GM12878 (cell line): Measurements from ENCODE around the gene ADAMTS3. TPM values are rescaled to one million over a fixed set of nuclear protein-coding genes. Genes with fewer than 3 reads are reported as not detected.

ENCODE experiments used
- ATAC-seq: fragments of 200-7000 bp; cut with Tn5 transposase; 3 replicates; pipeline ENCODE4 v1.9.1; 2020; ENCODE audit warnings: mild to moderate bottlenecking, moderate library complexity
- BruUV-seq: library from RNA; stranded (reverse); fragments of 400-500 nt; replicated peaks from 2 replicates; lab custom pipeline; 2021; lab: Mats Ljungman, UMichigan
- CTCF ChIA-PET: fragments of 300-600 bp; sonication (Branson Sonifier 250); formaldehyde crosslinking; extraction: SDS; loops from one replicate; lab custom pipeline; 2021; ENCODE audit warnings: inconsistent platforms; lab: Yijun Ruan, JAX
- POLR2A ChIA-PET: fragments of 350-600 bp; formaldehyde crosslinking; extraction: SDS; loops from one replicate; lab custom pipeline; 2021; ENCODE audit warnings: inconsistent platforms; lab: Charles Lee
- RAD21 ChIA-PET: fragments of 300-600 bp; sonication (Branson Sonifier 250); formaldehyde crosslinking; loops from one replicate; lab custom pipeline; 2023; ENCODE audit warnings: antibody characterized with exemption; ENCODE audit not compliant: unreplicated experiment; lab: Charles Lee
- SMC1A ChIA-PET: fragments of 300-600 bp; sonication (Branson Sonifier 250); formaldehyde crosslinking; loops from one replicate; lab custom pipeline; 2023; ENCODE audit not compliant: unreplicated experiment, uncharacterized antibody; lab: Charles Lee
- DNase-seq: peaks from one replicate; pipeline ENCODE4 v3.0.0-alpha.2; 2011; ENCODE audit warnings: low read depth, low spot score
- FAIRE-seq: peaks from 3 replicates; lab custom pipeline; 2011; peaks lifted over from hg19 to GRCh38; lab: Jason Lieb, UNC
- H2AFZ ChIP-seq: 2 replicates; pipeline ENCODE4 v1.6.0; 2011; ENCODE audit warnings: low read depth, low read length, control low read depth; ENCODE audit not compliant: control insufficient read depth
- H3K27ac ChIP-seq: 2 replicates; pipeline ENCODE4 v1.5.1; 2011; ENCODE audit warnings: control low read depth; ENCODE audit not compliant: control insufficient read depth, insufficient read depth
- H3K27me3 ChIP-seq, 2 experiments: replicated peaks in 1 of 2; 2 replicates each; pipeline versions ENCODE4 v1.6.0 to v1.6.1; 2011; ENCODE audit warnings: low read length in 1 of 2; ENCODE audit not compliant: control insufficient read depth in 2 of 2, insufficient read depth in 2 of 2
- H3K36me3 ChIP-seq, 2 experiments: 2 replicates each; pipeline ENCODE4 v1.5.1; 2011; ENCODE audit warnings: low read length in 1 of 2; ENCODE audit not compliant: control insufficient read depth in 2 of 2, insufficient read depth in 2 of 2
- H3K4me1 ChIP-seq: 2 replicates; pipeline ENCODE4 v1.6.1; 2011; ENCODE audit warnings: mild to moderate bottlenecking, low read length, moderate library complexity, mixed read lengths; ENCODE audit not compliant: control insufficient read depth, insufficient read depth
- H3K4me2 ChIP-seq: 2 replicates; pipeline ENCODE4 v1.6.0; 2011; ENCODE audit warnings: control low read depth; ENCODE audit not compliant: control insufficient read depth, insufficient read depth
- H3K4me3 ChIP-seq: fragments of 200-600 bp; sonication (generic); 2 replicates; pipeline ENCODE4 v1.5.1; 2016
- H3K79me2 ChIP-seq: 2 replicates; pipeline ENCODE4 v1.6.0; 2011; ENCODE audit warnings: low read length; ENCODE audit not compliant: control insufficient read depth, insufficient read depth
- H3K9ac ChIP-seq: 2 replicates; pipeline ENCODE4 v1.8.0; 2011; ENCODE audit warnings: low read length, control low read depth, mixed read lengths; ENCODE audit not compliant: control insufficient read depth, insufficient read depth
- H3K9me3 ChIP-seq: replicated peaks from 3 replicates; pipeline ENCODE4 v1.5.1; 2011; ENCODE audit warnings: mild to moderate bottlenecking, low read length; ENCODE audit not compliant: control insufficient read depth, insufficient read depth
- H4K20me1 ChIP-seq: 2 replicates; pipeline ENCODE4 v1.6.0; 2011; ENCODE audit not compliant: control insufficient read depth, insufficient read depth
- HDAC2 ChIP-seq: fragments of 200-600 bp; sonication (generic); IDR thresholded peaks from 2 replicates; pipeline ENCODE4 v1.6.1; 2017
- STAT3 ChIP-seq: IDR thresholded peaks from 2 replicates; pipeline ENCODE4 v1.6.1; 2011; ENCODE audit warnings: low read depth, low read length, improper control_type of control experiment
- SUPT20H ChIP-seq: IDR thresholded peaks from 2 replicates; pipeline ENCODE4 v1.6.1; 2011; ENCODE audit warnings: low read depth, mild to moderate bottlenecking, low read length, moderate library complexity, borderline replicate concordance; ENCODE audit not compliant: control insufficient read depth
- TCF12 ChIP-seq: IDR thresholded peaks from 2 replicates; pipeline ENCODE4 v1.6.1; 2011; ENCODE audit warnings: low read depth, mild to moderate bottlenecking, low read length
- ZNF274 ChIP-seq: IDR thresholded peaks from one replicate; pipeline ENCODE4 v1.8.0; 2011; ENCODE audit not compliant: insufficient read length, insufficient read depth
- WGBS: methylation state at CpG from one replicate; pipeline ENCODE4 v1.1.6; 2016; ENCODE audit warnings: low lambda C conversion rate; ENCODE audit not compliant: insufficient replicate concordance, insufficient coverage; ENCODE audit errors: missing lambda C conversion rate; 5-methylcytosine and 5-hydroxymethylcytosine counted together
- in situ Hi-C: fragments of 300-500 bp; cut with MboI; formaldehyde crosslinking; loops from 9 replicates; pipeline ENCODE4 v1.14.3; 2018; ENCODE audit warnings: mixed read lengths
- intact Hi-C: fragments of 100-400 bp; cut with micrococcal nuclease; formaldehyde crosslinking; loops from one replicate; pipeline ENCODE4 v1.14.2; 2022; ENCODE audit not compliant: unreplicated experiment
- polyA plus RNA-seq, 11 experiments: library from polyadenylated mRNA; depleted of rRNA in 4 of 11; unstranded in 6 of 11; stranded (reverse) in 5 of 11; fragments of >200 nt; fragmentation: Nextera tagmentation in 4 of 11; fragmentation: Illumina TruSeq in 1 of 11; extraction: Ambion mirVana in 4 of 11; extraction: Trizol in 1 of 11; gene quantifications; 1 replicate in 1 of 11; 2 replicates in 10 of 11; pipeline versions ENCODE4 v1.2.1 to v1.2.3, GENCODE V29; 2011 to 2016; ENCODE audit warnings: inconsistent platforms in 2 of 11, missing spikeins in 2 of 11, low read depth in 1 of 11
- total RNA-seq, 4 experiments: library from RNA; depleted of rRNA in 3 of 4; stranded (reverse); fragments of >200 nt in 3 of 4; fragmentation: Illumina TruSeq in 1 of 4; extraction: Trizol in 1 of 4; gene quantifications; 2 replicates each; pipeline versions ENCODE4 v1.2.1 to v1.2.3, GENCODE V29; 2013 to 2021
- TF ChIP-seq, protein P1 (sequence below): fragments of 450-650 bp; IDR thresholded peaks from 2 replicates; pipeline ENCODE4 v1.6.1; 2017; ENCODE audit warnings: antibody characterized with exemption, mild to moderate bottlenecking, moderate library complexity

ADAMTS3 gene
- total and polyA plus RNA-seq, 10 of the 15 experiments (the other 5 are each of a cell fraction or from before 2014, with no cell fraction given) = under 0.01 to 0.07 (median 0.02) TPM; not detected in 6

DNA sequence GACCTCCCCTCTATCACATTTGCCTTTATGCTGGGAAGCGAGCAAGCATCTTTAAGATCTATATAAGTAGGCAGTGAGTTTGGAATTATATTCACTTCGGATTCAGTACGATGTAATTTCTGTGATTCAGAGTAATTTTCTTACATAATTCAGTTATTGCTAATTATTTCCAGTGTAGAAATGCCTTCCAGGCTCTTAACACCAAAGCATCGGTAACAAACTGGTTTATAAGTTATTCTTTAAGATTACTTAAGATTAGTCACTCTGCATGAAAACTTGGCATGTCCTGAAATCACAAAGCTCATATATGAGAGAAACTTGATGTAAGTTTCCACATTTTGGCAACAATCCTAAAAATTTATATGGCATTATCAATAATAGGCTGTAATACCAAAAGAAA is 120.8 kb downstream of the ADAMTS3 start:
- TF ChIP-seq TCF12 (no peak), STAT3 (no peak), ZNF274 (no peak), HDAC2 (no peak), SUPT20H (no peak)
- TF ChIP-seq, protein P1, sequence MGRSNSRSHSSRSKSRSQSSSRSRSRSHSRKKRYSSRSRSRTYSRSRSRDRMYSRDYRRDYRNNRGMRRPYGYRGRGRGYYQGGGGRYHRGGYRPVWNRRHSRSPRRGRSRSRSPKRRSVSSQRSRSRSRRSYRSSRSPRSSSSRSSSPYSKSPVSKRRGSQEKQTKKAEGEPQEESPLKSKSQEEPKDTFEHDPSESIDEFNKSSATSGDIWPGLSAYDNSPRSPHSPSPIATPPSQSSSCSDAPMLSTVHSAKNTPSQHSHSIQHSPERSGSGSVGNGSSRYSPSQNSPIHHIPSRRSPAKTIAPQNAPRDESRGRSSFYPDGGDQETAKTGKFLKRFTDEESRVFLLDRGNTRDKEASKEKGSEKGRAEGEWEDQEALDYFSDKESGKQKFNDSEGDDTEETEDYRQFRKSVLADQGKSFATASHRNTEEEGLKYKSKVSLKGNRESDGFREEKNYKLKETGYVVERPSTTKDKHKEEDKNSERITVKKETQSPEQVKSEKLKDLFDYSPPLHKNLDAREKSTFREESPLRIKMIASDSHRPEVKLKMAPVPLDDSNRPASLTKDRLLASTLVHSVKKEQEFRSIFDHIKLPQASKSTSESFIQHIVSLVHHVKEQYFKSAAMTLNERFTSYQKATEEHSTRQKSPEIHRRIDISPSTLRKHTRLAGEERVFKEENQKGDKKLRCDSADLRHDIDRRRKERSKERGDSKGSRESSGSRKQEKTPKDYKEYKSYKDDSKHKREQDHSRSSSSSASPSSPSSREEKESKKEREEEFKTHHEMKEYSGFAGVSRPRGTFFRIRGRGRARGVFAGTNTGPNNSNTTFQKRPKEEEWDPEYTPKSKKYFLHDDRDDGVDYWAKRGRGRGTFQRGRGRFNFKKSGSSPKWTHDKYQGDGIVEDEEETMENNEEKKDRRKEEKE = no peak
- no peak for ATAC-seq
- in situ Hi-C loops (no loop called here), intact Hi-C loops (no loop called here)
- no peak overlapping the region for H3K9ac ChIP-seq
- H3K9me3 ChIP-seq = no peaks in the 10 kb centered on the region
- ChIA-PET SMC1A (interaction anchor here (0.9 kb wide), 1 partner anchor 21 kb away, joined by 3 read pairs; no protein-coding TSS in a partner anchor), CTCF (interaction anchor here (0.5 kb wide), 1 partner anchor 378 kb away, joined by 3 read pairs; no protein-coding TSS in a partner anchor), RAD21 (no interaction called here), POLR2A (no interaction called here)
- no peak overlapping the region for H3K4me2 ChIP-seq
- H3K27ac ChIP-seq = no peak overlapping the region
- 17% methylated on average over 4 of the region's 4 CpGs for WGBS
- no peaks in the 10 kb centered on the region for H4K20me1 ChIP-seq
- DNase-seq = no peak
- H3K4me3 ChIP-seq = no peak overlapping the region
- BruUV-seq = no TSS peak
- H3K4me1 ChIP-seq = no peaks in the 10 kb centered on the region
- H3K36me3 ChIP-seq = no peaks in the 10 kb centered on the region
- H3K79me2 ChIP-seq = no peaks in the 10 kb centered on the region
- H2AFZ ChIP-seq = no peak overlapping the region
- H3K27me3 ChIP-seq = no peaks in the 10 kb centered on the region
- FAIRE-seq = no peak
